Measurements from ENCODE around the gene GSTP1. TPM values are rescaled to one million over a fixed set of nuclear protein-coding genes. Genes with fewer than 3 reads are reported as not detected.
A peak's percentile ranks its signal among the peaks of the same experiment; 100 is the strongest.

The GSTP1 gene
- total RNA-seq, 1 experiment from 2014 or later: 893 TPM

GRCh38 chr11:67614730-67615714, 31.4 kb downstream of the GSTP1 start:
- H3K4me2 ChIP-seq (ENCODE audit: low read length): peak overlapping the region; percentile 48
- no peaks in the 10 kb centered on the region for H4K20me1 ChIP-seq (ENCODE audit: insufficient read depth)
- H3K9me2 ChIP-seq (ENCODE audit: insufficient read depth): no peaks in the 10 kb centered on the region
- H3K27ac ChIP-seq (ENCODE audit: low read depth, low read length): peak overlapping the region; percentile 47
- intact Hi-C loops (cut with micrococcal nuclease): loop anchor here (1.0 kb wide), 1 partner anchor 44 kb away; no protein-coding TSS in a partner anchor
- no peaks in the 10 kb centered on the region for H3K79me2 ChIP-seq (ENCODE audit: insufficient read depth, low read length)
- H3K36me3 ChIP-seq (ENCODE audit: control insufficient read depth in 1 of 2, insufficient read depth in 2 of 2, low read length in 2 of 2): peaks cover 7% of the 10 kb centered on the region in 2 experiments; a peak in 3 of 4 replicates
- no peak overlapping the region for H3K9ac ChIP-seq (ENCODE audit: low read length)
- no peak overlapping the region for H2AFZ ChIP-seq (ENCODE audit: low read depth, low read length, poor library complexity, severe bottlenecking)
- H3K27me3 ChIP-seq (ENCODE audit: insufficient read depth, low read length): no peaks in the 10 kb centered on the region
- no TSS peak for BruUV-seq (replicated peaks)
- H3K4me3 ChIP-seq (replicated peaks in 1 of 2; ENCODE audit: low read depth in 1 of 2, low read length in 2 of 2): no peak overlapping the region
- DNase-seq (ENCODE audit: low read depth, low spot score) (peak; percentile 41), ATAC-seq (peak; percentile 87)
- peak; percentile 43 for TF ChIP-seq RAD21 (IDR thresholded peaks at IDR 0.05; ENCODE audit: low read depth)
- TF ChIP-seq YY1 (IDR thresholded peaks at IDR 0.05; ENCODE audit: extremely low read depth, insufficient replicate concordance, low read depth, low read length): peak; percentile 7
- TF ChIP-seq TCF7L2 (IDR thresholded peaks at IDR 0.05; ENCODE audit: borderline replicate concordance, extremely low read depth, insufficient read depth, insufficient read length): no peak
- TF ChIP-seq CTCF (IDR thresholded peaks at IDR 0.05 in 2 of 3, conservative IDR thresholded peaks at IDR 0.05 in 1 of 3; ENCODE audit: borderline replicate concordance in 1 of 3, insufficient read depth in 1 of 3, low read depth in 2 of 3, low read length in 2 of 3): peak; percentile 71 to 94 (median 81)
- H3K9me3 ChIP-seq (ENCODE audit: control insufficient read depth in 1 of 2, insufficient read depth in 1 of 2, low read depth in 1 of 2, low read length in 2 of 2): no peaks in the 10 kb centered on the region
- ChIA-PET POLR2A (no interaction called here), CTCF (interaction anchor here (0.6 to 1.7 kb wide), 16 partner anchors 10 to 793 kb away, joined by 3 to 14 read pairs (median 3); partner anchors contain the start of gene NUDT8), RAD21 (ENCODE audit: low non-redundant PET in 1 of 2, low total read pairs in 2 of 2, uncharacterized antibody in 2 of 2, unreplicated experiment in 2 of 2) (interaction anchor here (0.9 to 1.1 kb wide), 2 partner anchors 42 to 44 kb away, joined by 3 read pairs; no protein-coding TSS in a partner anchor)
- H3K4me1 ChIP-seq (ENCODE audit: control insufficient read depth in 1 of 2, insufficient read depth in 2 of 2, low read length in 2 of 2): peaks cover 2 to 13% of the 10 kb centered on the region in 2 experiments; a peak in 2 of 4 replicates

All from HCT116 (cell line).